HCT116 (cell line): ENCODE measurements around the gene MORN1. TPM values are rescaled to one million over a fixed set of nuclear protein-coding genes. Genes with fewer than 3 reads are reported as not detected.

ENCODE experiments used
- ATAC-seq: fragments of 200-7000 bp; cut with Tn5 transposase; 2 replicates; pipeline ENCODE4 v1.9.1; 2020; ENCODE audit warnings: mild to moderate bottlenecking, moderate library complexity
- BruUV-seq: library from RNA; stranded (reverse); fragments of 400-500 nt; replicated peaks from 2 replicates; lab custom pipeline; 2021; lab: Mats Ljungman, UMichigan
- CTCF ChIA-PET: fragments of 300-600 bp; sonication (Branson Sonifier 250); formaldehyde crosslinking; loops from one replicate; lab custom pipeline; 2021; ENCODE audit warnings: antibody characterized with exemption; lab: Charles Lee
- POLR2A ChIA-PET: fragments of 300-600, 350-600 bp; sonication (Branson Sonifier 250); formaldehyde crosslinking; loops from one replicate; lab custom pipeline; 2021; ENCODE audit warnings: antibody characterized with exemption; lab: Charles Lee
- RAD21 ChIA-PET, 2 experiments: fragments of 300-600 bp; sonication (Branson Sonifier 250); formaldehyde crosslinking; loops; one replicate each; lab custom pipeline; 2023; ENCODE audit warnings: low total read pairs in 2 of 2; ENCODE audit not compliant: uncharacterized antibody in 2 of 2, unreplicated experiment in 2 of 2, low non-redundant PET in 1 of 2; lab: Charles Lee
- DNase-seq: peaks from one replicate; pipeline ENCODE4 v3.0.0-alpha.2; 2010; ENCODE audit warnings: low read depth, low spot score
- H2AFZ ChIP-seq: fragments of 200-600 bp; shearing (Covaris generic), sonication (generic); 2 replicates; pipeline ENCODE4 v1.6.1; 2017; ENCODE audit warnings: low read depth, mixed run types, mixed read lengths, antibody characterized with exemption, low read length; ENCODE audit not compliant: poor library complexity, severe bottlenecking
- H3K27ac ChIP-seq: 2 replicates; pipeline ENCODE4 v1.5.1; 2012; ENCODE audit warnings: low read depth, low read length
- H3K27me3 ChIP-seq: fragments of 200-600 bp; sonication (generic); 2 replicates; pipeline ENCODE4 v1.6.1; 2016; ENCODE audit warnings: mixed run types, low read length, mixed read lengths; ENCODE audit not compliant: insufficient read depth
- H3K36me3 ChIP-seq, 2 experiments: fragments of 200-500 bp in 1 of 2; fragments of 200-600 bp in 1 of 2; sonication (Bioruptor generic) in 1 of 2; sonication (generic) in 1 of 2; 2 replicates each; pipeline versions ENCODE4 v1.5.1 to v1.6.1; 2014 to 2016; ENCODE audit warnings: low read length in 2 of 2, inconsistent platforms in 1 of 2, mixed read lengths in 1 of 2, mixed run types in 1 of 2; ENCODE audit not compliant: insufficient read depth in 2 of 2, control insufficient read depth in 1 of 2
- H3K4me1 ChIP-seq, 2 experiments: fragments of 200-600 bp in 1 of 2; sonication (generic) in 1 of 2; 2 replicates each; pipeline versions ENCODE4 v1.5.1 to v1.6.1; 2012 to 2017; ENCODE audit warnings: low read length in 2 of 2, inconsistent platforms in 1 of 2, mild to moderate bottlenecking in 1 of 2, mixed read lengths in 1 of 2, mixed run types in 1 of 2, moderate library complexity in 1 of 2; ENCODE audit not compliant: insufficient read depth in 2 of 2, control insufficient read depth in 1 of 2
- H3K4me2 ChIP-seq: fragments of 200-600 bp; sonication (generic); 2 replicates; pipeline ENCODE4 v1.6.1; 2017; ENCODE audit warnings: mixed run types, low read length, mixed read lengths
- H3K4me3 ChIP-seq, 2 experiments: fragments of 200-600 bp in 1 of 2; sonication (generic) in 1 of 2; replicated peaks in 1 of 2; 2 replicates each; pipeline ENCODE4 v1.5.1; 2011 to 2016; ENCODE audit warnings: low read length in 2 of 2, control low read depth in 1 of 2, low read depth in 1 of 2, mild to moderate bottlenecking in 1 of 2, mixed read lengths in 1 of 2, mixed run types in 1 of 2
- H3K79me2 ChIP-seq: fragments of 200-600 bp; sonication (generic); 2 replicates; pipeline ENCODE4 v1.6.1; 2017; ENCODE audit warnings: mild to moderate bottlenecking, mixed run types, low read length, moderate library complexity, mixed read lengths; ENCODE audit not compliant: insufficient read depth
- H3K9ac ChIP-seq: fragments of 200-600 bp; sonication (generic); 2 replicates; pipeline ENCODE4 v1.6.1; 2016; ENCODE audit warnings: low read length, mixed read lengths
- H3K9me2 ChIP-seq: fragments of 200-600 bp; sonication (generic), shearing (Covaris generic); 2 replicates; pipeline ENCODE4 v1.6.1; 2017; ENCODE audit warnings: mixed run types, mild to moderate bottlenecking, moderate library complexity; ENCODE audit not compliant: insufficient read depth
- H3K9me3 ChIP-seq, 2 experiments: fragments of 200-500 bp in 1 of 2; fragments of 200-600 bp in 1 of 2; sonication (Bioruptor generic) in 1 of 2; sonication (generic) in 1 of 2; 2 replicates each; pipeline ENCODE4 v1.6.1; 2014 to 2017; ENCODE audit warnings: low read length in 2 of 2, mixed read lengths in 2 of 2, inconsistent platforms in 1 of 2, low read depth in 1 of 2, mild to moderate bottlenecking in 1 of 2, mixed run types in 1 of 2, moderate library complexity in 1 of 2; ENCODE audit not compliant: control insufficient read depth in 1 of 2, insufficient read depth in 1 of 2
- H4K20me1 ChIP-seq: fragments of 200-600 bp; sonication (generic), shearing (Covaris generic); 2 replicates; pipeline ENCODE4 v1.6.1; 2017; ENCODE audit warnings: mixed run types, mild to moderate bottlenecking, moderate library complexity; ENCODE audit not compliant: insufficient read depth
- ELF1 ChIP-seq: IDR thresholded peaks from 2 replicates; pipeline ENCODE4 v1.6.1; 2012; ENCODE audit warnings: low read depth, borderline replicate concordance
- EZH2 ChIP-seq: fragments of 200-600 bp; sonication (generic); IDR thresholded peaks from 2 replicates; pipeline ENCODE4 v1.6.1; 2017; ENCODE audit warnings: antibody characterized with exemption, mixed run types
- EZH2phosphoT487 ChIP-seq: fragments of 200-600 bp; IDR thresholded peaks from 2 replicates; pipeline ENCODE4 v1.6.1; 2018; ENCODE audit warnings: antibody characterized with exemption, borderline replicate concordance
- FOSL1 ChIP-seq: IDR thresholded peaks from 2 replicates; pipeline ENCODE4 v1.6.1; 2012; ENCODE audit warnings: low read depth
- JUND ChIP-seq: IDR thresholded peaks from 2 replicates; pipeline ENCODE4 v1.6.1; 2012
- POLR2A ChIP-seq: IDR thresholded peaks from 2 replicates; pipeline ENCODE4 v1.7.0; 2011; ENCODE audit warnings: borderline replicate concordance; ENCODE audit not compliant: insufficient read depth, insufficient read length; ENCODE audit errors: extremely low read depth
- POLR2AphosphoS5 ChIP-seq: IDR thresholded peaks from 2 replicates; pipeline ENCODE4 v1.6.1; 2011; ENCODE audit warnings: mild to moderate bottlenecking, low read depth, low read length, moderate library complexity
- RAD21 ChIP-seq: IDR thresholded peaks from 2 replicates; pipeline ENCODE4 v1.6.1; 2012; ENCODE audit warnings: low read depth, mild to moderate bottlenecking
- SRF ChIP-seq: IDR thresholded peaks from 2 replicates; pipeline ENCODE4 v1.6.1; 2012; ENCODE audit warnings: low read depth
- ZFX ChIP-seq: fragments of 450-650 bp; IDR thresholded peaks from 2 replicates; pipeline ENCODE4 v1.6.1; 2017
- intact Hi-C: fragments of 100-400 bp; cut with micrococcal nuclease; formaldehyde crosslinking; loops from 2 replicates; pipeline ENCODE4 v1.10.0; 2022
- total RNA-seq: library from RNA; stranded (reverse); gene quantifications from one replicate; pipeline ENCODE4 v1.2.1, GENCODE V29; 2021; ENCODE audit not compliant: unreplicated experiment
- TF ChIP-seq, protein P1 (sequence below): IDR thresholded peaks from 2 replicates; pipeline ENCODE4 v1.6.1; 2012
- TF ChIP-seq, protein P2 (sequence below): IDR thresholded peaks from 2 replicates; pipeline ENCODE4 v1.6.1; 2012; ENCODE audit warnings: low read depth
- TF ChIP-seq, protein P3 (sequence below): IDR thresholded peaks from 2 replicates; pipeline ENCODE4 v1.6.1; 2011; ENCODE audit warnings: mild to moderate bottlenecking, low read length, moderate library complexity; ENCODE audit not compliant: insufficient replicate concordance; ENCODE audit errors: extremely low read depth

The MORN1 gene
- total RNA-seq, 1 experiment from 2014 or later, result 21.4 TPM

DNA sequence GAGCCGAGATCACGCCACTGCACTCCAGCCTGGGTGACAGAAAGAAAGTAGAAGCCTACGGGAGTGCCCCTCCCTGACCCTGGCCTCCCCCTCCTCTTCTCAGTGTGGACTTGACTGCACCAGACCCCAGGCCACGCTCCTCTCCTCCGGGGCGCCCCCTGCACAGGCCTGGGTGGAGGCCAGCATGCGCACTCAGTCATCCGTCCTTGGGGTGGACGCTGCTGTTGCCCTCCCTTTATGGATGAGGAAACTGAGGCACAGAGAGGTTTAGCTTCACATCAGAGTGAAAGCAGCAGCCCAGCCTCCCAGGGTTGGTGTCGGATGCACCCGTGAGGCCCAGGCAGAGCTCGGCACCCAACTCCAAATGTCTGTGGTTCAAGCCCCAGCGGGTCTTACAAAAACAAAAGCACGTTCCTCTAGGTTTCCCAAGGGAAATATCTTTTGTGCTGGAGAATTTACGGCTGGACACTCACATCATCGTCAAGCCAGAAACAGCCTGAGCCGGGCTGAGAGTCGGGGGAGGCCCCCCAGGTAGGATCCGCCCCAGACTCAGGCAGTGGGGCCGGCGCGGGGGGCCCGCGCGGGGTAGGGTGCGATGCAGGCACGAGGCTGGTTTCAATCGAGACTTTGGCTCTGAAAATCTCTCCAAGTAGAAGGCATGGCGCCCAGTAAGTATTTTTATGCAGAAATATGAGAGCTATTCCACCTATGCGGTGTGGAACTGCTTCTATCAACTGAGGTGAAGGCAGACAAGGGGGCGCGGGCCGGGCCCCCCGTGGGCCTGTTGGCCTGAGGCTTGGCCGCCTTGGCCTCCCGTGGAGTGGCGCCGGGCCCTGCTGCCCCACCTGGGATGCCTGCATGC is 36.6 kb downstream of the MORN1 start:
- Histone ChIP-seq H3K79me2 (no peaks in the 10 kb centered on the region), H3K36me3 (no peaks in the 10 kb centered on the region), H3K27me3 (no peaks in the 10 kb centered on the region), H3K9me3 (no peaks in the 10 kb centered on the region), H3K4me1 (no peaks in the 10 kb centered on the region), H2AFZ (no peak overlapping the region), H3K9ac (no peak overlapping the region), H3K4me2 (no peak overlapping the region), H4K20me1 (no peaks in the 10 kb centered on the region), H3K4me3 (no peak overlapping the region), H3K9me2 (no peaks in the 10 kb centered on the region), H3K27ac (no peak overlapping the region)
- BruUV-seq, result no TSS peak
- DNase-seq, result no peak
- ChIA-PET RAD21 (no interaction called here), POLR2A (no interaction called here), CTCF (no interaction called here)
- intact Hi-C loops, result no loop called here
- TF ChIP-seq EZH2 (no peak), JUND (no peak), ZFX (no peak), POLR2A (no peak), RAD21 (no peak), ELF1 (no peak), SRF (no peak), POLR2AphosphoS5 (no peak), EZH2phosphoT487 (no peak), FOSL1 (no peak)
- TF ChIP-seq, protein P1, sequence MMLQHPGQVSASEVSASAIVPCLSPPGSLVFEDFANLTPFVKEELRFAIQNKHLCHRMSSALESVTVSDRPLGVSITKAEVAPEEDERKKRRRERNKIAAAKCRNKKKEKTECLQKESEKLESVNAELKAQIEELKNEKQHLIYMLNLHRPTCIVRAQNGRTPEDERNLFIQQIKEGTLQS, result no peak
- TF ChIP-seq, protein P2, sequence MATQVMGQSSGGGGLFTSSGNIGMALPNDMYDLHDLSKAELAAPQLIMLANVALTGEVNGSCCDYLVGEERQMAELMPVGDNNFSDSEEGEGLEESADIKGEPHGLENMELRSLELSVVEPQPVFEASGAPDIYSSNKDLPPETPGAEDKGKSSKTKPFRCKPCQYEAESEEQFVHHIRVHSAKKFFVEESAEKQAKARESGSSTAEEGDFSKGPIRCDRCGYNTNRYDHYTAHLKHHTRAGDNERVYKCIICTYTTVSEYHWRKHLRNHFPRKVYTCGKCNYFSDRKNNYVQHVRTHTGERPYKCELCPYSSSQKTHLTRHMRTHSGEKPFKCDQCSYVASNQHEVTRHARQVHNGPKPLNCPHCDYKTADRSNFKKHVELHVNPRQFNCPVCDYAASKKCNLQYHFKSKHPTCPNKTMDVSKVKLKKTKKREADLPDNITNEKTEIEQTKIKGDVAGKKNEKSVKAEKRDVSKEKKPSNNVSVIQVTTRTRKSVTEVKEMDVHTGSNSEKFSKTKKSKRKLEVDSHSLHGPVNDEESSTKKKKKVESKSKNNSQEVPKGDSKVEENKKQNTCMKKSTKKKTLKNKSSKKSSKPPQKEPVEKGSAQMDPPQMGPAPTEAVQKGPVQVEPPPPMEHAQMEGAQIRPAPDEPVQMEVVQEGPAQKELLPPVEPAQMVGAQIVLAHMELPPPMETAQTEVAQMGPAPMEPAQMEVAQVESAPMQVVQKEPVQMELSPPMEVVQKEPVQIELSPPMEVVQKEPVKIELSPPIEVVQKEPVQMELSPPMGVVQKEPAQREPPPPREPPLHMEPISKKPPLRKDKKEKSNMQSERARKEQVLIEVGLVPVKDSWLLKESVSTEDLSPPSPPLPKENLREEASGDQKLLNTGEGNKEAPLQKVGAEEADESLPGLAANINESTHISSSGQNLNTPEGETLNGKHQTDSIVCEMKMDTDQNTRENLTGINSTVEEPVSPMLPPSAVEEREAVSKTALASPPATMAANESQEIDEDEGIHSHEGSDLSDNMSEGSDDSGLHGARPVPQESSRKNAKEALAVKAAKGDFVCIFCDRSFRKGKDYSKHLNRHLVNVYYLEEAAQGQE, result no peak
- TF ChIP-seq, protein P3, sequence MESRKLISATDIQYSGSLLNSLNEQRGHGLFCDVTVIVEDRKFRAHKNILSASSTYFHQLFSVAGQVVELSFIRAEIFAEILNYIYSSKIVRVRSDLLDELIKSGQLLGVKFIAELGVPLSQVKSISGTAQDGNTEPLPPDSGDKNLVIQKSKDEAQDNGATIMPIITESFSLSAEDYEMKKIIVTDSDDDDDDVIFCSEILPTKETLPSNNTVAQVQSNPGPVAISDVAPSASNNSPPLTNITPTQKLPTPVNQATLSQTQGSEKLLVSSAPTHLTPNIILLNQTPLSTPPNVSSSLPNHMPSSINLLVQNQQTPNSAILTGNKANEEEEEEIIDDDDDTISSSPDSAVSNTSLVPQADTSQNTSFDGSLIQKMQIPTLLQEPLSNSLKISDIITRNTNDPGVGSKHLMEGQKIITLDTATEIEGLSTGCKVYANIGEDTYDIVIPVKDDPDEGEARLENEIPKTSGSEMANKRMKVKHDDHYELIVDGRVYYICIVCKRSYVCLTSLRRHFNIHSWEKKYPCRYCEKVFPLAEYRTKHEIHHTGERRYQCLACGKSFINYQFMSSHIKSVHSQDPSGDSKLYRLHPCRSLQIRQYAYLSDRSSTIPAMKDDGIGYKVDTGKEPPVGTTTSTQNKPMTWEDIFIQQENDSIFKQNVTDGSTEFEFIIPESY, result no peak
- no peak for ATAC-seq
